ENCODE data around the gene NUCB1.
"Not testable (repeated sequence)": the region's sequence is repeated elsewhere in the genome, so short reads cannot be mapped to it uniquely, and the experiment has no call there.

The NUCB1 gene

GRCh38 chr19:48874303-48875135 lies 25.6 kb upstream of the NUCB1 start:
- DNase-seq = no peak

GRCh38 chr19:48876043-48876981 lies 23.8 kb upstream of the NUCB1 start:
- not testable (repeated sequence) for DNase-seq

- no peak for DNase-seq
These were observed 22.3 kb upstream of the NUCB1 start for GRCh38 chr19:48877855-48878195.

GRCh38 chr19:48878196-48879024 lies 21.7 kb upstream of the NUCB1 start:
- DNase-seq = no peak

- no peak for DNase-seq
These were observed 21.0 kb upstream of the NUCB1 start for GRCh38 chr19:48879025-48879637.

GRCh38 chr19:48879696-48880095 lies 20.4 kb upstream of the NUCB1 start:
- DNase-seq = not testable (repeated sequence)

- DNase-seq = no peak
These were observed 18.1 kb upstream of the NUCB1 start for GRCh38 chr19:48881741-48882657.

- DNase-seq = no peak
These were observed 16.4 kb upstream of the NUCB1 start for GRCh38 chr19:48883726-48884125.

- DNase-seq = no peak
These were observed 12.1 kb upstream of the NUCB1 start for GRCh38 chr19:48887861-48888612.

- not testable (repeated sequence) for DNase-seq
These were observed 10.6 kb upstream of the NUCB1 start for GRCh38 chr19:48889496-48889895.

GRCh38 chr19:48890551-48890950 lies 9.6 kb upstream of the NUCB1 start:
- DNase-seq = no peak

- DNase-seq = no peak
These were observed 4.9 kb upstream of the NUCB1 start for GRCh38 chr19:48895226-48895625.

GRCh38 chr19:48896191-48896720 lies 3.9 kb upstream of the NUCB1 start:
- DNase-seq = no peak

- DNase-seq = no peak
These were observed 2.9 kb upstream of the NUCB1 start for GRCh38 chr19:48897181-48897580.

- not testable (repeated sequence) for DNase-seq
These were observed 744 bp upstream of the NUCB1 start for GRCh38 chr19:48899386-48899749.

- DNase-seq = no peak
These were observed 630 bp downstream of the NUCB1 start for GRCh38 chr19:48900477-48901406.

GRCh38 chr19:48902291-48902690 lies 2.2 kb downstream of the NUCB1 start:
- not testable (repeated sequence) for DNase-seq

- not testable (repeated sequence) for DNase-seq
These were observed 3.7 kb downstream of the NUCB1 start for GRCh38 chr19:48903788-48904187.

- DNase-seq = no peak
These were observed 5.6 kb downstream of the NUCB1 start for GRCh38 chr19:48905664-48906063.

Measured in NCI-H446 treated with DMSO at 0.1 percent for 48 hours (cell line).